ENCODE measurements around the gene PIEZO1.
A peak's percentile ranks its signal among the peaks of the same experiment; 100 is the strongest.

The PIEZO1 gene

DNA sequence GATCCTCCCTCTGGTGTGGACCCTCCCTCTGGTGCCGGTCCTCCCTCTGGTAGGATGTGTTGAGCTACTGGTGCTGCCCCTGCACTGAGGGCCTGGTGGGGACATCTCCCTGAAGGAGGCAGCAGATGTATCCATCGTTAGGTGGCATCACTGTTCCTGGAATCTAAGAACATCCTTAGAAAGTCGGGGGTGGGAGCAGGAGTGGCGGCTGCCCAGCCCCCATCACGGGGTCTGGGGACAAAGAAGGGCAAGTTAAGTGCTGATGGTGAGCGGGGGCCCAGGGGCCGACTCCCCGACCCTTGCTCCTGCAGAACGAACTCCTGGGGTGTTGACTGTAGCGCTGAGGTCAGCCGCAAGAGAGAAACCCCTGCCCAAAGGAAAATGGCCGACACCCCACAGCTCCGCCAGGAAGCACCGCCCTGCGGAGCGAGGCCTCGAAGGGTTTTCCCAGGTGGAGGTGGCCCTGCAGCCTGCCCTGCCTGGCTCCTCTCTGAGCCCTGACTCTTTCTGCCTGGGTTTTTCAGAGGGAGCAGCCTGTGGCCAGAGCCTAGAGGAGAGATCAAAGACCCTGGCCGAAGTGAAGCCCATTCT lies 73.2 kb downstream of the PIEZO1 start:
- Histone ChIP-seq H3K27me3 (ENCODE audit: control insufficient read depth in 1 of 2, insufficient read depth in 2 of 2, low read length in 2 of 2) (no peaks in the 10 kb centered on the region), H3K4me3 (ENCODE audit: low read depth in 1 of 2, low read length in 2 of 2) (no peak overlapping the region), H3K27ac (ENCODE audit: low read depth, low read length) (no peak overlapping the region), H3K36me3 (ENCODE audit: control insufficient read depth in 1 of 2, insufficient read depth in 2 of 2, low read length in 2 of 2) (peaks cover 15 to 41% of the 10 kb centered on the region in 2 donors), H3K9me3 (ENCODE audit: control insufficient read depth in 1 of 2, low read length in 2 of 2) (no peaks in the 10 kb centered on the region), H3K4me1 (ENCODE audit: control insufficient read depth in 1 of 2, insufficient read depth in 2 of 2, low read length in 2 of 2) (peaks cover 7% of the 10 kb centered on the region in 2 donors), H3K9ac (ENCODE audit: low read depth in 1 of 2, low read length in 2 of 2) (no peak overlapping the region)

GRCh38 chr16:88710556-88710955 lies 74.5 kb downstream of the PIEZO1 start:
- Histone ChIP-seq H3K9me3 (ENCODE audit: control insufficient read depth in 1 of 2, low read length in 2 of 2) (no peaks in the 10 kb centered on the region), H3K27ac (ENCODE audit: low read depth, low read length) (no peak overlapping the region), H3K36me3 (ENCODE audit: control insufficient read depth in 1 of 2, insufficient read depth in 2 of 2, low read length in 2 of 2) (peaks cover 11 to 28% of the 10 kb centered on the region in 2 donors), H3K9ac (ENCODE audit: low read depth in 1 of 2, low read length in 2 of 2) (no peak overlapping the region), H3K4me3 (ENCODE audit: low read depth in 1 of 2, low read length in 2 of 2) (no peak overlapping the region), H3K27me3 (ENCODE audit: control insufficient read depth in 1 of 2, insufficient read depth in 2 of 2, low read length in 2 of 2) (no peaks in the 10 kb centered on the region), H3K4me1 (ENCODE audit: control insufficient read depth in 1 of 2, insufficient read depth in 2 of 2, low read length in 2 of 2) (peaks cover 8 to 10% of the 10 kb centered on the region in 2 donors)

DNA sequence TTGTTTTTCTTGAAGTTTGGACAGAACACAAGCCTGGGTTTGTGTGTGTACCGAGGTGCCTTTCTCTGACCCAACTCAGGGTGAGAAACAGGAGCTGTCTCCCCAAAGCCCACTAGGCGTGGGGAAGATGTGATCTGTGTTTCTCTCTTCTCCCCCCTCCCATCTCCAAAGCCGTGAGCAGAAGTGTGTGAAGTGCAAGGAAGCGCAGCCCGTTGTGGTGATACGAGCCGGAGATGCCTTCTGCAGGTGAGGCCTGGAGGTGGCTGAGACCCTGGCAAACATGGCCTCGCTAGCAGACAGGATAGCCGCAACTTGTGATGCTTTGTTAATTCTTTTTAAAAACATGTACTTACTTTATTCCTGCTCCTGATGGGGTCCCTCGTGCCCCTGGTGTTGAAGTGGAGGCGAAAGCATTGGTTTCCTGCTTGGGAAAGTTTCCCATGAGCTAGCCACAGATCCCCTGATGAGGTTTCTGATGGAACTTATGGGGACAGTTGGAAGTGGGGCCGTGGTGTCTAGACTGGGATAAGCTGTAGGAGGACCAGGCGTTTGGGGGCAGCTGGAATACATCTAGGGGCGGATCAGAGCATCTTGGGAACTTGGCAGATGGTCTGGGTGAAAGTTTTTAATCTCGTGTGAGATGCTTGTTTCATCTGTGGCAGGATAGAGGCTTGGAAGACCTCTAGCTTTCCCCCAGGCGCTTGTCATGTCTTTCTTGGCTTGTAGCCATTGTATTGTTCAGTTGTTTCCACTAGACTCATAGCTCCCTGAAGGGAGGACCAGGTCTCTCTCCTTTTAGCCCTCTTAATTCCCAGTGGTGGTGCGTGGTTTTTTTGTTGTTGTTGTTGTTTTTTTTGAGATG lies 77.8 kb downstream of the PIEZO1 start:
- peaks cover 0 to 5% of the 10 kb centered on the region in 2 donors for H3K36me3 ChIP-seq (ENCODE audit: control insufficient read depth in 1 of 2, insufficient read depth in 2 of 2, low read length in 2 of 2)
- H3K4me1 ChIP-seq (ENCODE audit: control insufficient read depth in 1 of 2, insufficient read depth in 2 of 2, low read length in 2 of 2), result peaks cover 16 to 35% of the 10 kb centered on the region in 2 donors
- no peaks in the 10 kb centered on the region for H3K9me3 ChIP-seq (ENCODE audit: control insufficient read depth in 1 of 2, low read length in 2 of 2)
- peak overlapping the region; percentile 94 to 95 for H3K4me3 ChIP-seq (ENCODE audit: low read depth in 1 of 2, low read length in 2 of 2)
- H3K27me3 ChIP-seq (ENCODE audit: control insufficient read depth in 1 of 2, insufficient read depth in 2 of 2, low read length in 2 of 2), result no peaks in the 10 kb centered on the region
- H3K27ac ChIP-seq (ENCODE audit: low read depth, low read length), result no peak overlapping the region
- H3K9ac ChIP-seq (ENCODE audit: low read depth in 1 of 2, low read length in 2 of 2), result peak overlapping the region; percentile 75 to 85

DNA sequence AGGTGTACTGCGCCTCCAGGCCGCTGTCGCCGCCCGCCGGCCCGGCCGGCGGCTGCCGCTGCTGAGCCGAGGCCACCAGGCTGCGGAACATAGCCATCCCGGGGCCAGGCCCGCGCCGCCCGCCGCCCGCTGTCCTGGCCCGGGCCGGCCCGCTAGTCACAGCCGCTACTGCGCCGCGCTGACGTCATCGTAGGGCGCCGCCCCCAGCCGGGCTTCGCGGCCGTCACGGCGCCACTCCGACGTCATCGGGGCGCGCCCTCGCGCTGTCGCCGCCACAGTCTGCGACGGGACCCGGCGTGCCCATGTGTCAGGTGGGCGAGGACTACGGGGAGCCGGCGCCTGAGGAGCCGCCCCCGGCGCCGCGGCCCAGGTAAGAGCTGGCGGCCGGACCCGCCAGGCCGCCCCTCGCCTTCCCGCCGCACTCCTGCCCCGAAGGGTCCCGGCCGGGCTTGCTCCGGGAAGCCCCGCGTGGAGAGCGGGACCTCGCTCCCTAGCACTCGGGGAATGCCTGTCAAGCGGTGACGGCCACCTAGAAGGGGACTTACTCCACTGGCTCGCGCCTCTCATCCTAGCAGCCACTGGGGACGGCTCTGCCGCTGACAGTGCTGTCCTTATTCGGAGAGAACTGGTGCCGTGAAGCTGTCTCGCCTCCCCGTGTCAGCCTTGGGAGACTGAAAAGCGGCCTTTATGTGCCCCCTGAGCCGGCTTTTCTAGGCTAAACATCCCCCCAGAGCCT lies 78.6 kb downstream of the PIEZO1 start, which contains the start of the genes CTU2 and RNF166:
Gene CTU2, plus strand, starts transcription at position 275 of the 736 bp plus-strand sequence. Its CDS starts 28 bp downstream, at position 303.
Gene RNF166, minus strand, starts transcription at position 180 of the 736 bp plus-strand sequence. Its CDS starts 83 bp downstream, at position 97.
- peak within 1 kb of the TSS; percentile 75 to 85 for H3K9ac ChIP-seq (ENCODE audit: low read depth in 1 of 2, low read length in 2 of 2)
- peak within 1 kb of the TSS; percentile 50 for H3K27ac ChIP-seq (ENCODE audit: low read depth, low read length)
- no peaks in the 10 kb centered on the region for H3K9me3 ChIP-seq (ENCODE audit: control insufficient read depth in 1 of 2, low read length in 2 of 2)
- peaks cover 16 to 43% of the 10 kb centered on the region in 2 donors for H3K4me1 ChIP-seq (ENCODE audit: control insufficient read depth in 1 of 2, insufficient read depth in 2 of 2, low read length in 2 of 2)
- no peaks in the 10 kb centered on the region for H3K27me3 ChIP-seq (ENCODE audit: control insufficient read depth in 1 of 2, insufficient read depth in 2 of 2, low read length in 2 of 2)
- H3K36me3 ChIP-seq (ENCODE audit: control insufficient read depth in 1 of 2, insufficient read depth in 2 of 2, low read length in 2 of 2), result peaks cover 0 to 5% of the 10 kb centered on the region in 2 donors
- H3K4me3 ChIP-seq (ENCODE audit: low read depth in 1 of 2, low read length in 2 of 2), result peak within 1 kb of the TSS; percentile 94 to 95

DNA sequence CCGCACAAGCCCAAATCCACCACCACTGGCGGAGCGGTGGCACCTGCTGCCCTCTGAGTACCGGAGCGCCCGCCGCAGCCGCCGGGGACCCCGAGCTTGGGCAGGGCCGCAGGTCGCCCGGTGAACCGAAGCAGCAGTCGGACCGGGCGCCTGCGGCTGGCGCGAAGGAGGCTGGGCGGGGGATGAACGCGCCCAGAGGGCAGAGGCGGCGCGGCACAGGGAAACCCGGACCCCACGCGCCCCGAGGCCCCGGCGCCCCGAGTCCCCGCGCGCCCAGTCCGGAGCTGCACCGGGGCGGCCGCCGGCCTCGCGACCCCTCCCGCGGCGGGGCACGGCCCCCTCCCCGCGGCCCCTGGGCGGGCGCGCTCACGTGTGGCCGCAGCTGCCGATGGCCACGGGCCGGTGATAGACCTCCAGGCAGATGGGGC lies 79.2 kb downstream of the PIEZO1 start:
- Histone ChIP-seq H3K4me3 (ENCODE audit: low read depth in 1 of 2, low read length in 2 of 2) (peak overlapping the region; percentile 94 to 95), H3K36me3 (ENCODE audit: control insufficient read depth in 1 of 2, insufficient read depth in 2 of 2, low read length in 2 of 2) (peaks cover 0 to 5% of the 10 kb centered on the region in 2 donors), H3K9ac (ENCODE audit: low read depth in 1 of 2, low read length in 2 of 2) (peak overlapping the region; percentile 75 to 85), H3K4me1 (ENCODE audit: control insufficient read depth in 1 of 2, insufficient read depth in 2 of 2, low read length in 2 of 2) (peaks cover 16 to 48% of the 10 kb centered on the region in 2 donors), H3K27me3 (ENCODE audit: control insufficient read depth in 1 of 2, insufficient read depth in 2 of 2, low read length in 2 of 2) (no peaks in the 10 kb centered on the region), H3K27ac (ENCODE audit: low read depth, low read length) (peak overlapping the region; percentile 50), H3K9me3 (ENCODE audit: control insufficient read depth in 1 of 2, low read length in 2 of 2) (no peaks in the 10 kb centered on the region)

- H3K36me3 ChIP-seq (ENCODE audit: control insufficient read depth in 1 of 2, insufficient read depth in 2 of 2, low read length in 2 of 2), result peaks cover 0 to 5% of the 10 kb centered on the region in 2 donors
- H3K4me1 ChIP-seq (ENCODE audit: control insufficient read depth in 1 of 2, insufficient read depth in 2 of 2, low read length in 2 of 2), result peaks cover 16 to 49% of the 10 kb centered on the region in 2 donors
- peak overlapping the region; percentile 20 for H3K27ac ChIP-seq (ENCODE audit: low read depth, low read length)
- H3K9ac ChIP-seq (ENCODE audit: low read depth in 1 of 2, low read length in 2 of 2), result peak overlapping the region; percentile 68 to 72
- no peaks in the 10 kb centered on the region for H3K9me3 ChIP-seq (ENCODE audit: control insufficient read depth in 1 of 2, low read length in 2 of 2)
- H3K27me3 ChIP-seq (ENCODE audit: control insufficient read depth in 1 of 2, insufficient read depth in 2 of 2, low read length in 2 of 2), result no peaks in the 10 kb centered on the region
- peak overlapping the region; percentile 94 to 95 for H3K4me3 ChIP-seq (ENCODE audit: low read depth in 1 of 2, low read length in 2 of 2)
These were observed 79.8 kb downstream of the PIEZO1 start for GRCh38 chr16:88705076-88705684.

GRCh38 chr16:88703486-88704309 lies 81.3 kb downstream of the PIEZO1 start:
- Histone ChIP-seq H3K36me3 (ENCODE audit: control insufficient read depth in 1 of 2, insufficient read depth in 2 of 2, low read length in 2 of 2) (peaks cover 4 to 5% of the 10 kb centered on the region in 2 donors), H3K27ac (ENCODE audit: low read depth, low read length) (peak overlapping the region; percentile 50), H3K27me3 (ENCODE audit: control insufficient read depth in 1 of 2, insufficient read depth in 2 of 2, low read length in 2 of 2) (no peaks in the 10 kb centered on the region), H3K9me3 (ENCODE audit: control insufficient read depth in 1 of 2, low read length in 2 of 2) (no peaks in the 10 kb centered on the region), H3K4me1 (ENCODE audit: control insufficient read depth in 1 of 2, insufficient read depth in 2 of 2, low read length in 2 of 2) (peaks cover 16 to 59% of the 10 kb centered on the region in 2 donors), H3K9ac (ENCODE audit: low read depth in 1 of 2, low read length in 2 of 2) (peak overlapping the region in 1 of 2 donors; percentile 59), H3K4me3 (ENCODE audit: low read depth in 1 of 2, low read length in 2 of 2) (peak overlapping the region; percentile 53 to 94)

DNA sequence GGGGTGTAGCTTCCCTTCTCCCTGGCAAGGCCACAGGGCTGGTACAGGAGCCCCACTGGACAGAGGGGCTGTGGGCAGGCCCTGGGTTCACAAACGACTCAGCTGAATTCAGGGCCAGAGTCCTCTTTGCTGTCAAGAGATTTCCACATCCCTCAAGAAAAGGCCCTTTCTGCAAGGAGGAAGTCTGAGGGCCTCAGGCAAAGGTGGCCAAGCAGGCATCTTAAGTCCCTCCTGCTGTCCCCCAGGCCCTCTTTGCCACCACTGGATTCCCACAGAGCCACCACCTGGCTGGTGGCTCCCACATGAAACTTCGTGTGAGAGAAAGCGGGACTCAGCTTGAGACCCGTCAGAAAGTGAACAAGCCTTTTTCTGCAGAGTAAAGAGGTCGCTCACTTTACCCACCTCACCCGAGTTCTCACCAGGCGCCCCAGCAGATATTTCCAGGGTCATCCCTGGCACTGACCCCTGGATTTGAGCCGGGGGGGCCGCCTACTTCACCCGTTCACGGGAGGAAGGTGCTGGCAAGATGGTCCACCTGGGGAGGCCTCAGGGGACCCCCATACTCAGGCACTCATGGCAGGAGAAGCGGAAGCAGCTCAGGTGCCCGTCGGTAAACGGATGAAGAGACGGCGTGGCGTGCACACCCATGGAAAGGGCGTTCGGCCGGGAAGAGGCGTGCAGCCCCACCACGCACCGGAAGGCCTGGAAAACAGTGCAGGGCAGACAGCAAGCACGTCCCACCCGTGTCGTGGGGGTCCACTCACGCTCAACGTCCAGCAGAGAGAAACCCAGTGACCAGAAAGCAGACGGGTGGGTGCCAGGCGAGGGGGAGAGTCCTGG lies 82.4 kb downstream of the PIEZO1 start:
- Histone ChIP-seq H3K27me3 (ENCODE audit: control insufficient read depth in 1 of 2, insufficient read depth in 2 of 2, low read length in 2 of 2) (no peaks in the 10 kb centered on the region), H3K27ac (ENCODE audit: low read depth, low read length) (peak overlapping the region; percentile 32), H3K36me3 (ENCODE audit: control insufficient read depth in 1 of 2, insufficient read depth in 2 of 2, low read length in 2 of 2) (peaks cover 5 to 13% of the 10 kb centered on the region in 2 donors), H3K4me1 (ENCODE audit: control insufficient read depth in 1 of 2, insufficient read depth in 2 of 2, low read length in 2 of 2) (peaks cover 16 to 59% of the 10 kb centered on the region in 2 donors), H3K4me3 (ENCODE audit: low read depth in 1 of 2, low read length in 2 of 2) (peak overlapping the region; percentile 26 to 53), H3K9me3 (ENCODE audit: control insufficient read depth in 1 of 2, low read length in 2 of 2) (no peaks in the 10 kb centered on the region), H3K9ac (ENCODE audit: low read depth in 1 of 2, low read length in 2 of 2) (peak overlapping the region in 1 of 2 donors; percentile 59)
